Measurements from ENCODE around the gene DIS3L2.

Gene DIS3L2

GRCh38 chr2:232203936-232204335 is 242.4 kb downstream of the DIS3L2 start:
- no peak overlapping the region for H3K4me3 ChIP-seq
- H3K27ac ChIP-seq = no peak overlapping the region
- no peak overlapping the region for H3K9ac ChIP-seq (ENCODE audit: insufficient read length)
- DNase-seq (ENCODE audit: low read depth, low spot score) = no peak
- H3K36me3 ChIP-seq (ENCODE audit: insufficient read depth, low read length) = no peaks in the 10 kb centered on the region
- no peak for TF ChIP-seq EZH2 (IDR thresholded peaks at IDR 0.05)
- no peak for TF ChIP-seq POLR2AphosphoS5 (IDR thresholded peaks at IDR 0.05; ENCODE audit: borderline replicate concordance, low read depth, low read length)
- no peak for TF ChIP-seq FOXP2 (optimal IDR thresholded peaks at IDR 0.05; ENCODE audit: control extremely low read depth, extremely low read length, insufficient read depth)
- H3K9me3 ChIP-seq (ENCODE audit: low read depth, low read length) = no peaks in the 10 kb centered on the region

- no peak overlapping the region for H3K4me3 ChIP-seq
- no peak for DNase-seq (ENCODE audit: low read depth, low spot score)
- H3K27ac ChIP-seq = no peak overlapping the region
- no peaks in the 10 kb centered on the region for H3K9me3 ChIP-seq (ENCODE audit: low read depth, low read length)
- no peak overlapping the region for H3K9ac ChIP-seq (ENCODE audit: insufficient read length)
- TF ChIP-seq FOXP2 (optimal IDR thresholded peaks at IDR 0.05; ENCODE audit: control extremely low read depth, extremely low read length, insufficient read depth) (no peak), POLR2AphosphoS5 (IDR thresholded peaks at IDR 0.05; ENCODE audit: borderline replicate concordance, low read depth, low read length) (no peak), EZH2 (IDR thresholded peaks at IDR 0.05) (no peak)
- H3K36me3 ChIP-seq (ENCODE audit: insufficient read depth, low read length) = no peaks in the 10 kb centered on the region
Measured at GRCh38 chr2:232204457-232204931, 243.0 kb downstream of the DIS3L2 start.

- Histone ChIP-seq H3K27ac (no peak overlapping the region), H3K9ac (ENCODE audit: insufficient read length) (no peak overlapping the region), H3K36me3 (ENCODE audit: insufficient read depth, low read length) (peaks cover 6% of the 10 kb centered on the region; the same call in 1 of the 2 replicates), H3K4me3 (no peak overlapping the region), H3K9me3 (ENCODE audit: low read depth, low read length) (no peaks in the 10 kb centered on the region)
- no peak for TF ChIP-seq POLR2AphosphoS5 (IDR thresholded peaks at IDR 0.05; ENCODE audit: borderline replicate concordance, low read depth, low read length)
- TF ChIP-seq FOXP2 (optimal IDR thresholded peaks at IDR 0.05; ENCODE audit: control extremely low read depth, extremely low read length, insufficient read depth) = no peak
- TF ChIP-seq EZH2 (IDR thresholded peaks at IDR 0.05) = no peak
- DNase-seq (ENCODE audit: low read depth, low spot score) = no peak
Measured at GRCh38 chr2:232207174-232207573, 245.7 kb downstream of the DIS3L2 start.

GRCh38 chr2:232210306-232210705 is 248.8 kb downstream of the DIS3L2 start:
- no peak for DNase-seq (ENCODE audit: low read depth, low spot score)
- H3K9me3 ChIP-seq (ENCODE audit: low read depth, low read length) = no peaks in the 10 kb centered on the region
- H3K9ac ChIP-seq (ENCODE audit: insufficient read length) = no peak overlapping the region
- peaks cover 6% of the 10 kb centered on the region; the same call in 1 of the 2 replicates for H3K36me3 ChIP-seq (ENCODE audit: insufficient read depth, low read length)
- TF ChIP-seq FOXP2 (optimal IDR thresholded peaks at IDR 0.05; ENCODE audit: control extremely low read depth, extremely low read length, insufficient read depth) = no peak
- no peak for TF ChIP-seq POLR2AphosphoS5 (IDR thresholded peaks at IDR 0.05; ENCODE audit: borderline replicate concordance, low read depth, low read length)
- no peak for TF ChIP-seq EZH2 (IDR thresholded peaks at IDR 0.05)
- no peak overlapping the region for H3K27ac ChIP-seq
- H3K4me3 ChIP-seq = no peak overlapping the region

- DNase-seq (ENCODE audit: low read depth, low spot score) = no peak
- Histone ChIP-seq H3K9me3 (ENCODE audit: low read depth, low read length) (no peaks in the 10 kb centered on the region), H3K36me3 (ENCODE audit: insufficient read depth, low read length) (peaks cover 6% of the 10 kb centered on the region; the same call in 1 of the 2 replicates), H3K4me3 (no peak overlapping the region), H3K27ac (no peak overlapping the region), H3K9ac (ENCODE audit: insufficient read length) (no peak overlapping the region)
- no peak for TF ChIP-seq FOXP2 (optimal IDR thresholded peaks at IDR 0.05; ENCODE audit: control extremely low read depth, extremely low read length, insufficient read depth)
- TF ChIP-seq POLR2AphosphoS5 (IDR thresholded peaks at IDR 0.05; ENCODE audit: borderline replicate concordance, low read depth, low read length) = no peak
- TF ChIP-seq EZH2 (IDR thresholded peaks at IDR 0.05) = no peak
Measured at GRCh38 chr2:232211743-232212686, 250.5 kb downstream of the DIS3L2 start.

GRCh38 chr2:232213176-232213575 is 251.7 kb downstream of the DIS3L2 start:
- Histone ChIP-seq H3K4me3 (no peak overlapping the region), H3K9ac (ENCODE audit: insufficient read length) (no peak overlapping the region), H3K27ac (no peak overlapping the region), H3K9me3 (ENCODE audit: low read depth, low read length) (no peaks in the 10 kb centered on the region), H3K36me3 (ENCODE audit: insufficient read depth, low read length) (peaks cover 6% of the 10 kb centered on the region; the same call in 1 of the 2 replicates)
- no peak for DNase-seq (ENCODE audit: low read depth, low spot score)
- no peak for TF ChIP-seq EZH2 (IDR thresholded peaks at IDR 0.05)
- TF ChIP-seq POLR2AphosphoS5 (IDR thresholded peaks at IDR 0.05; ENCODE audit: borderline replicate concordance, low read depth, low read length) = no peak
- no peak for TF ChIP-seq FOXP2 (optimal IDR thresholded peaks at IDR 0.05; ENCODE audit: control extremely low read depth, extremely low read length, insufficient read depth)

- DNase-seq (ENCODE audit: low read depth, low spot score) = no peak
- TF ChIP-seq FOXP2 (optimal IDR thresholded peaks at IDR 0.05; ENCODE audit: control extremely low read depth, extremely low read length, insufficient read depth) (no peak), EZH2 (IDR thresholded peaks at IDR 0.05) (no peak), POLR2AphosphoS5 (IDR thresholded peaks at IDR 0.05; ENCODE audit: borderline replicate concordance, low read depth, low read length) (no peak)
- H3K27ac ChIP-seq = no peak overlapping the region
- no peak overlapping the region for H3K4me3 ChIP-seq
- no peaks in the 10 kb centered on the region for H3K9me3 ChIP-seq (ENCODE audit: low read depth, low read length)
- peaks cover 6% of the 10 kb centered on the region; the same call in 1 of the 2 replicates for H3K36me3 ChIP-seq (ENCODE audit: insufficient read depth, low read length)
- no peak overlapping the region for H3K9ac ChIP-seq (ENCODE audit: insufficient read length)
Measured at GRCh38 chr2:232214053-232214452, 252.5 kb downstream of the DIS3L2 start.

GRCh38 chr2:232216028-232216427 is 254.5 kb downstream of the DIS3L2 start:
- H3K9me3 ChIP-seq (ENCODE audit: low read depth, low read length) = no peaks in the 10 kb centered on the region

More at GRCh38 chr2:232216028-232216427, 254.5 kb downstream of the DIS3L2 start:
- DNase-seq (ENCODE audit: low read depth, low spot score) = no peak
- no peak overlapping the region for H3K27ac ChIP-seq
- no peak for TF ChIP-seq FOXP2 (optimal IDR thresholded peaks at IDR 0.05; ENCODE audit: control extremely low read depth, extremely low read length, insufficient read depth)
- no peak for TF ChIP-seq EZH2 (IDR thresholded peaks at IDR 0.05)
- no peak for TF ChIP-seq POLR2AphosphoS5 (IDR thresholded peaks at IDR 0.05; ENCODE audit: borderline replicate concordance, low read depth, low read length)
- no peak overlapping the region for H3K4me3 ChIP-seq
- no peaks in the 10 kb centered on the region for H3K36me3 ChIP-seq (ENCODE audit: insufficient read depth, low read length)
- H3K9ac ChIP-seq (ENCODE audit: insufficient read length) = no peak overlapping the region
